ENCODE measurements around the gene ZNF260.
"Not testable (repeated sequence)": the region's sequence is repeated elsewhere in the genome, so short reads cannot be mapped to it uniquely, and the experiment has no call there.

ZNF260 gene

DNA sequence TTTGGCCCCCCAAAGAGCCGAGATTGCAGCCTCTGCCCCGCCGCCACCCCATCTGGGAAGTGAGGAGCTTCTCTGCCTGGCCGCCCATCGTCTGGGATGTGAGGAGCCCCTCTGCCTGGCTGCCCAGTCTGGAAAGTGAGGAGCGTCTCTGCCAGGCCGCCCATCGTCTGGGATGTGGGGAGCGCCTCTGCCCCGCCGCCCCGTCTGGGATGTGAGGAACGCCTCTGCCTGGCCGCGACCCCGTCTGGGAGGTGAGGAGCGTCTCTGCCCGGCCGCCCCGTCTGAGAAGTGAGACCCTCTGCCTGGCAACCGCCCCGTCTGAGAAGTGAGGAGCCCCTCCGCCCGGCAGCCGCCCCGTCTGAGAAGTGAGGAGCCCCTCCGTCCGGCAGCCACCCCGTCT, 37.2 kb downstream of the ZNF260 start:
- H3K4me3 ChIP-seq (ENCODE audit: low read length in 2 of 2); H3K27ac ChIP-seq (ENCODE audit: low read depth in 2 of 2, low read length in 2 of 2); H3K9me3 ChIP-seq (ENCODE audit: control insufficient read depth in 2 of 2, low read length in 2 of 2): not testable (repeated sequence)

DNA sequence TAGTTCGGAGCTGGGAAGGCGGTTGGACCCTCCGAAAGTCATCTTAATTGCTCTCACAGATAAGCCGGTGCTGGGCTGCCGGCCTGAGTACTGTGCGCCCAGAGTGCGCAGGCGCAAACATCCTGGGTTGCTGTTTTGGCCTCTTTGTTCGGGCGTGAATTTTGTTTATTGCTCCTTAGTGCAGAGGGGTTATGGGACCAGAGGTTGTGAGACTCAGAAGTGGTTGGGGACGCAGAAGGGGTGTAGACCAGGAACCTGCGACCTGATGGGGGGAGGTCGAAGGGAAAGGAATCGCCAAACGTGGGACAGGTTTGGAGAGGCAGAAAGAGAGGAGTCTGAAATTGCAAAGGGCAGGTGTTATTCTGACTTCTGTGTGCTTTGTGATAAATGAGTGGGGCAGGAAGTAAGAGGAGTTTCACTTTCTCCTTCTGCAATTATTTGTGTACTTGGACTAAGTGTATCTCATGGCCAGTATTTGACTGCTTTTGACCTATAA, 38.1 kb downstream of the ZNF260 start:
- H3K36me3 ChIP-seq (ENCODE audit: control insufficient read depth in 2 of 2, insufficient read depth in 2 of 2, low read length in 2 of 2), result no peaks in the 10 kb centered on the region
- peaks cover 5 to 8% of the 10 kb centered on the region in 2 donors for H3K4me1 ChIP-seq (ENCODE audit: control insufficient read depth in 2 of 2, insufficient read depth in 2 of 2, low read length in 2 of 2)
- peak overlapping the region; percentile 93 to 96 for H3K27ac ChIP-seq (ENCODE audit: low read depth in 2 of 2, low read length in 2 of 2)
- H3K4me3 ChIP-seq (ENCODE audit: low read length in 2 of 2), result peak overlapping the region; percentile 95 to 97
- no peaks in the 10 kb centered on the region for H3K9me3 ChIP-seq (ENCODE audit: control insufficient read depth in 2 of 2, low read length in 2 of 2)
- H3K27me3 ChIP-seq (ENCODE audit: control insufficient read depth in 2 of 2, insufficient read depth in 2 of 2, low read length in 2 of 2), result no peaks in the 10 kb centered on the region
- peak overlapping the region; percentile 83 to 91 for H3K9ac ChIP-seq (ENCODE audit: low read depth in 1 of 2, low read length in 2 of 2)

More for the DNA sequence above, 37.2 kb downstream of the ZNF260 start:
- not testable (repeated sequence) for H3K4me1 ChIP-seq (ENCODE audit: control insufficient read depth in 2 of 2, insufficient read depth in 2 of 2, low read length in 2 of 2); H3K36me3 ChIP-seq (ENCODE audit: control insufficient read depth in 2 of 2, insufficient read depth in 2 of 2, low read length in 2 of 2); H3K9ac ChIP-seq (ENCODE audit: low read depth in 1 of 2, low read length in 2 of 2); H3K27me3 ChIP-seq (ENCODE audit: control insufficient read depth in 2 of 2, insufficient read depth in 2 of 2, low read length in 2 of 2)

DNA sequence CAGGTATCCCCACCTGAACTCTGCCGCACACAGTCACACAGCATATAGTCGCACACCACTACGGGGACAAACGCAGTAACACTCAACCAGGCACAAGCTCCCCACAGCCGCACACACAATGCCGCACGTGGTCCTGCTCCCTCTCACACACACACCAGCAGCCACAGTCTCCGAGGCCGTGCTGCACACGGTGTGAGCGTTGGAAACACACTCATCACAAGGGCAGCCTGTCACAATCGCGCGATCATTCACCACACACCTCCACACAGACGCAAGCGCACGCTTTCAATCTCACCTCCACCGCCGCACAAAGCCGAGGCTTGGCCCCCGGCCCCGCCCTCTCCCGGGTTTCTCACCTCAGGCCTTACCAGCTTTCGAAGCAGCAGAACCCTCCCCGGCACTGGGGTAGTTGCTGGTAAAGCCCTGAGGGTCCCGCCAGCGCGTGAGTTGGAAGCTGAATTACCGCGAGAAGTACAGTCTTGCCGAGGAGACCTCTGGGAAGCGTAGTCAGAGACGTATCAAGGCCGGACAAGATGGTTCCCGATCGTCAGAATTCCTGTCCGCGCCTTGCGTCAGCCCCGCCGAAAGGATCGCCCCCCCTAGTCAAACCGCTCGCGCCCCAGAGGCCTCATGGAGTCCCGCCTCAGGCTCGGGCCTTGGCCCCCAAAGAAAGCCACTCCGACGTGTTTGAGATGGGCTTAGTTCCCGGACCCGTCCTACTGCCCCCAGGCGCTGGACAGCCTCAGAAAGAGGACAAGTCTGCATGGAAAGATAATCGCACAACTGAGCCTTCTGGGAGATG, 38.8 kb downstream of the ZNF260 start, which contains the start of gene ZNF566:
TSS of gene ZNF566 (minus strand) at position 444 of the 802 bp plus-strand sequence. CDS start 13,004 bp downstream, outside the sequence.
- Histone ChIP-seq H3K27ac (ENCODE audit: low read depth in 2 of 2, low read length in 2 of 2) (peak within 1 kb of the TSS; percentile 93 to 96), H3K27me3 (ENCODE audit: control insufficient read depth in 2 of 2, insufficient read depth in 2 of 2, low read length in 2 of 2) (no peaks in the 10 kb centered on the region), H3K9ac (ENCODE audit: low read depth in 1 of 2, low read length in 2 of 2) (peak within 1 kb of the TSS; percentile 83 to 91), H3K9me3 (ENCODE audit: control insufficient read depth in 2 of 2, low read length in 2 of 2) (no peaks in the 10 kb centered on the region), H3K36me3 (ENCODE audit: control insufficient read depth in 2 of 2, insufficient read depth in 2 of 2, low read length in 2 of 2) (no peaks in the 10 kb centered on the region), H3K4me1 (ENCODE audit: control insufficient read depth in 2 of 2, insufficient read depth in 2 of 2, low read length in 2 of 2) (peaks cover 5 to 8% of the 10 kb centered on the region in 2 donors), H3K4me3 (ENCODE audit: low read length in 2 of 2) (peak within 1 kb of the TSS; percentile 95 to 97)

DNA sequence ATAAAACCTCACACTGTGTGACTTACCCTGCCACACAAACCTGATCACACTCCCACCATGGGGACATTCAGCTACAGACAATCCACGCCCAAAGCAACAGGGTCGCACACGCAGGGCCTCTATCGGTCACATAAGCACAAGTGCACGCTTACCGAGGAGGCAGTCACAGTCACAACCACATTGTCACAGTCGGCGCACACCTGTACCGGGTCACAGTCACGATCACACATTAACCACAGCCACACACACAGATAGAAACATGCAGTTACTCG, 39.3 kb downstream of the ZNF260 start:
- H3K27ac ChIP-seq (ENCODE audit: low read depth in 2 of 2, low read length in 2 of 2), result peak overlapping the region; percentile 93 to 96
- H3K9ac ChIP-seq (ENCODE audit: low read depth in 1 of 2, low read length in 2 of 2), result peak overlapping the region; percentile 83 to 91
- H3K4me3 ChIP-seq (ENCODE audit: low read length in 2 of 2), result peak overlapping the region; percentile 95 to 97
- no peaks in the 10 kb centered on the region for H3K27me3 ChIP-seq (ENCODE audit: control insufficient read depth in 2 of 2, insufficient read depth in 2 of 2, low read length in 2 of 2)
- H3K36me3 ChIP-seq (ENCODE audit: control insufficient read depth in 2 of 2, insufficient read depth in 2 of 2, low read length in 2 of 2), result no peaks in the 10 kb centered on the region
- peaks cover 2 to 3% of the 10 kb centered on the region in 2 donors for H3K9me3 ChIP-seq (ENCODE audit: control insufficient read depth in 2 of 2, low read length in 2 of 2)
- peaks cover 5 to 8% of the 10 kb centered on the region in 2 donors for H3K4me1 ChIP-seq (ENCODE audit: control insufficient read depth in 2 of 2, insufficient read depth in 2 of 2, low read length in 2 of 2)

DNA sequence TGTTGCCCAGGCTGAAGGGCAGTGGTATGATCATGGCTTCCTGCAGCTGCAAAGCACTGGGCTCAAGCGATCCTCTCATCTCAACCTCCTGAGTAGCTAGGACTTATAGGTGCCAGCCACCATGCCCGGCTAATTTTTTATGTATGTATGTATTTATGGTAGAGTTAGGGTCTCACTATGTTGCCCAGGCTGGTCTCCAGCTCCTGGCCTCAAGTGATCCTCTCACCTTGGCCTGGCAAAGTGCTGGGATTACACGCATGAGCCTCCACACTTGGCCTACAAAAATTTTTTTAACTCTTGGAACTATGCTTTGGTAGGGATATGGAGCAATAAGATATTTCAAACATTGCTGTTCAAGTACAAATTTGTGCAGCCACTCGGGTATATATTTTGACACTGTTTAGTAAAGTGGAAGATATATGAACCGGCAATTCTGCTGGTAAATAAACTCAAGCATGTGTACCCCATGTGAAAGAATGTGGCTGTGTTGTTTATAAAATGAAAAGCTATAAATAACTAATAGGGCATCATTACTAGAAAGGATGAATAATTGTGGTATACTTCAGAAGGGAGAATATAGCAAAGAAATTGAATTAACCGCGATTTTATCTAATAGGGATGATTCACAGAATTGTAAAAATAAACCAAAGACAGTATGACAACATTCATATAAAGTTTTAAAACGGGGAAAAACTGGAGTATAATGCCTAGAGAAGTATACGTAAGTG, 39.8 kb downstream of the ZNF260 start:
- Histone ChIP-seq H3K9me3 (ENCODE audit: control insufficient read depth in 2 of 2, low read length in 2 of 2) (peaks cover 2 to 3% of the 10 kb centered on the region in 2 donors), H3K36me3 (ENCODE audit: control insufficient read depth in 2 of 2, insufficient read depth in 2 of 2, low read length in 2 of 2) (no peaks in the 10 kb centered on the region), H3K4me1 (ENCODE audit: control insufficient read depth in 2 of 2, insufficient read depth in 2 of 2, low read length in 2 of 2) (peaks cover 5 to 8% of the 10 kb centered on the region in 2 donors), H3K4me3 (ENCODE audit: low read length in 2 of 2) (peak overlapping the region; percentile 95 to 97), H3K27me3 (ENCODE audit: control insufficient read depth in 2 of 2, insufficient read depth in 2 of 2, low read length in 2 of 2) (no peaks in the 10 kb centered on the region), H3K27ac (ENCODE audit: low read depth in 2 of 2, low read length in 2 of 2) (peak overlapping the region; percentile 93 to 96), H3K9ac (ENCODE audit: low read depth in 1 of 2, low read length in 2 of 2) (peak overlapping the region; percentile 83 to 91)

DNA sequence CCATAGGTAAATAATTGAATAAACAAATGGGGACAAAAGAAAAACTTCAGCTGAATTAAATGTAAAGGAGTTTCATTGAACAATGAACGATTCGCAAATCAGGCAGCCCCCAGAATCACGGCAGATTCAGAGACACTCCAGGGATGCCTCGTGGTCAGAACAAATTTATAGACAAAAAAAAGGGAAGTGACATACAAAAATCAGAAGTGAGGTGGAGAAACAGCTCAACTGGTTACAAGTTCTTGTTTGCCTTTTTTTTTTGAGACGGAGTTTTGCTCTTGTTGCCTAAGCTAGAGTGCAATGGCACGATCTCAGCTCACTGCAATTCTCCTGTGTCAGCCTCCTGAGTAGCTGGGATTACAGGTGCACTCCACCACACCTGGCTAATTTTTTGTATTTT, 44.4 kb downstream of the ZNF260 start:
- Histone ChIP-seq H3K27ac (ENCODE audit: low read depth in 2 of 2, low read length in 2 of 2) (no peak overlapping the region), H3K4me1 (ENCODE audit: control insufficient read depth in 2 of 2, insufficient read depth in 2 of 2, low read length in 2 of 2) (peaks cover 1 to 3% of the 10 kb centered on the region in 2 donors), H3K9me3 (ENCODE audit: control insufficient read depth in 2 of 2, low read length in 2 of 2) (peaks cover 2 to 7% of the 10 kb centered on the region in 2 donors), H3K36me3 (ENCODE audit: control insufficient read depth in 2 of 2, insufficient read depth in 2 of 2, low read length in 2 of 2) (peaks cover 0 to 3% of the 10 kb centered on the region in 2 donors), H3K27me3 (ENCODE audit: control insufficient read depth in 2 of 2, insufficient read depth in 2 of 2, low read length in 2 of 2) (no peaks in the 10 kb centered on the region), H3K4me3 (ENCODE audit: low read length in 2 of 2) (no peak overlapping the region), H3K9ac (ENCODE audit: low read depth in 1 of 2, low read length in 2 of 2) (no peak overlapping the region)

DNA sequence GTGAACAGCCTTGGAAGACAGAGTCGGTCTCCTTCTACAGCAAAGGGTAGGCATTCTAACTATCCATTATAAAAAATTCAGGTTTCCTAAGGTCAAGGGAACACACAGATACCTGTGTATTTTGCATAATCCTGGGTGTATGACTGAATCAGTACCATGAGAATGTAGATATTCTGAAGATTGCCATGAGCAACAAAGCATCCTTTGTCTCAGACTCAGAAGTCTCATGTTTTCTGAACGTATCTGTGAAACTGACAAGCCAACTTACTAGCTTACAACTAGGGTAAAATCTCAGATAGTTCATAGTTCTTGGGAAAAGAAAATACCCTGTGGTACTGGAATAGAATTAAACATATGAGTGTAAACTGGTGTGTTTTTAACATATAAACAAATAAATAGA, 45.2 kb downstream of the ZNF260 start:
- peaks cover 7 to 8% of the 10 kb centered on the region in 2 donors for H3K9me3 ChIP-seq (ENCODE audit: control insufficient read depth in 2 of 2, low read length in 2 of 2)
- H3K4me3 ChIP-seq (ENCODE audit: low read length in 2 of 2), result no peak overlapping the region
- no peak overlapping the region for H3K9ac ChIP-seq (ENCODE audit: low read depth in 1 of 2, low read length in 2 of 2)
- H3K27ac ChIP-seq (ENCODE audit: low read depth in 2 of 2, low read length in 2 of 2), result no peak overlapping the region
- peaks cover 0 to 3% of the 10 kb centered on the region in 2 donors for H3K36me3 ChIP-seq (ENCODE audit: control insufficient read depth in 2 of 2, insufficient read depth in 2 of 2, low read length in 2 of 2)
- H3K27me3 ChIP-seq (ENCODE audit: control insufficient read depth in 2 of 2, insufficient read depth in 2 of 2, low read length in 2 of 2), result no peaks in the 10 kb centered on the region
- H3K4me1 ChIP-seq (ENCODE audit: control insufficient read depth in 2 of 2, insufficient read depth in 2 of 2, low read length in 2 of 2), result no peaks in the 10 kb centered on the region
